Measurements from ENCODE around the gene ARHGAP25.

GRCh38 chr2:68779595-68779994, 45.0 kb downstream of the ARHGAP25 start:
- TF ChIP-seq EP300 (IDR thresholded peaks at IDR 0.05) = no peak
- TF ChIP-seq POLR2A (IDR thresholded peaks at IDR 0.05) = no peak
